ENCODE results near the gene CCSER1.

GRCh38 chr4:90904021-90904420, 776.8 kb downstream of the CCSER1 start:
- TF ChIP-seq EZH2phosphoT487 (IDR thresholded peaks at IDR 0.05; ENCODE audit: low read depth, severe bottlenecking, unreplicated experiment), result no peak
- no peak for TF ChIP-seq CTCF (IDR thresholded peaks at IDR 0.05; ENCODE audit: poor library complexity)

Measured in hepatocyte (in vitro differentiated cells).